Stimulated activated CD4-positive, alpha-beta T cell treated with anti-CD3 and anti-CD28 coated beads, Interleukin-12 subunit alpha, Interleukin-12 subunit beta, amount 100 ng/mL, for 24 hours (primary cell): Measurements from ENCODE around the gene IGLL5.
"Not testable (repeated sequence)": the region's sequence is repeated elsewhere in the genome, so short reads cannot be mapped to it uniquely, and the experiment has no call there.

Source experiments
- DNase-seq, 2 experiments: peaks; one replicate each; pipeline ENCODE4 v3.0.0-alpha.2; 2020; ENCODE audit warnings: low read depth in 2 of 2

Gene IGLL5

DNA sequence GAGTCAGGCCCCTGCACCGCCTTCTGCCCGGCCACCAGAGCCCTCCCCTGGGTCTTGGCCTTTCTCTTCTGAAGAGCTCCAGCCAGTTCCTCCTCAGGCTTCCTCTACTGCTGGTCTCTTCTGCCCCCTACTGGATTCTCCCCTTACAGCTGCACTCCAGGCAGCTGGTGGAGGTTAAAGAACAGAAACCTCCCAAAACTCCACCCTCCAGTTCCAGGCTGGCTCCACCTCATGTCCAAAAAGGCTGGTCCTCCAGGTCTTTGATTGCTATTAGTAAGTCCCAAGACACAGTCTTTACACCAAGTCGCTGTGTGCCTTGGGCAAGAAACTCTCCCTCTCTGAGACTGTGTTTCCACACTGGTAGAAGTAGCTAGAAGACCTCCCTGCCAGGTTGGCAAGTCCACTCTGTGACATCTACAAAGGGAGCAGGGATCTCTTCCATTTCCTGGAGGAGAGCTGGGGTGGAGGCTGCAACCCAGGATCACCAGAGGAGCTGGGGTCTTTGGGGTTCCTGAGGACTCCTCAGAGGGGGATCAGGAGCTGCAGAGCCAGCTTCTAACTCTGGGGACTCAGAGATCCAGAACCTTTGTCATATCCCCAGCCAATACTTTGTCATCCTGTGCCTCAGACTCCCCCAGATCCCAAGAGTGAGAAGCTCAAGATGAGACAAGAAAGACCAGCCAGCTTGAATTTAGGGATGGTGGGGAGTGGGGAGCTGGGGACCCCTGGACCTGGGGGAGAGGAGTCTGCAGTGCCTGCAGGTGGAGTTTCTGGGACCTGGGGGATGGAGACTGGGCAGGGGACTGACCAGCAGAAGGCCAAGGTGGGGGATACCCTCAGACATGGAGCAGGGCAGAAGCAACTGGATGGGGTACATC is 3.4 kb upstream of the IGLL5 start:
- DNase-seq, result peak; percentile 17 to 56

- peak in 1 of 2 experiments; percentile 59 for DNase-seq
These were observed 2.5 kb upstream of the IGLL5 start for GRCh38 chr22:22884888-22885840.

GRCh38 chr22:22886546-22886945 is 1.1 kb upstream of the IGLL5 start:
- no peak for DNase-seq

GRCh38 chr22:22888571-22889353 is 1.1 kb downstream of the IGLL5 start:
- no peak for DNase-seq

DNA sequence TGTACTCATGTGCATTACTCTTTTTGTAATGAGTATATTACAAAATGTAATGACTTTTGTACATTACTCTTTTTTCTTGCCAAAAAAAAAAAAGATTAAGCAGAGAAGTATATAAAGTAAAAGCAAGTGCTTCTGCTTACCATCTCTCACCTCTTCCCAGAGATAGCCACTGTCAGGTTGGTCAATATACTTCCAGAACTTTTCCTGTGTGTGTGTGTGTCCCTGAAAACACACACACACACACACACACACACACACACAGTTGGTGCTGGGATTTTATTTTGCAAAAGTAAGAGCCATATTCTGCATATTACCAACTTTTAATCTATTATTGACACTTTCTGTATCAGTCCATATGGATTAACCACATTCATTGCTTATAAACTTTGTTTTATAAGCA is 2.5 kb downstream of the IGLL5 start:
- DNase-seq, result no peak

GRCh38 chr22:22891139-22891621 is 3.6 kb downstream of the IGLL5 start:
- no peak for DNase-seq

GRCh38 chr22:22892096-22893052 is 4.8 kb downstream of the IGLL5 start:
- no peak for DNase-seq

DNA sequence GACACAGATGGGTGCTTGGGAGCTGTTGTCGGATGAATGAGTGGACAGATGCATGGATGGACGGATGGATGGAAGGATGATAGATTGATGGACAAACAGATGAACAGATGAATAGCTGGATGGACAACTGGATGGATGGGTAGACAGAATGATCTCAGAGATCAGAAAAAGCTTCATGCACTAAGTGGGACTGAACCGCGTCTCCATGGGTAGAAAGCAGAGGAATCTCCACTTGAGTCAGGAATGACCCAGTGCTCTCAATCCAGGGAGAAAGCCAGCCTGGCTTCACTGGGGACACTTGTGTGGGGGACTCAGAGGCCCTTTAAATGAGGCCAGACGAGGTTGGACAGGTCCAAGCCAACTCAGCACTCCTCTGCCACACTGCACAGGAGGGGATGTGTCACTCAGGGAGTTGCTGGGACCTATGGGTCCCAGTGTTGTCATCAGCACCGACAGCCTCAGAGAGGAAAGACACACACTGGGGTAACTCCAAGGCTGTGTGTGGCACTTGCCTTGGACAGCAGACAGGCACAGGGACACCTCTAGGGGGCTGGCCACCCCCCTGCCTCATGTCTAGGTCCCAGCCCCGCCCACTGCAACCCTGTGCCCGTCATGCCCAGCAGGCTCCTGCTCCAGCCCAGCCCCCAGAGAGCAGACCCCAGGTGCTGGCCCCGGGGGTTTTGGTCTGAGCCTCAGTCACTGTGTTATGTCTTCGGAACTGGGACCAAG is 5.6 kb downstream of the IGLL5 start:
- DNase-seq, result no peak

DNA sequence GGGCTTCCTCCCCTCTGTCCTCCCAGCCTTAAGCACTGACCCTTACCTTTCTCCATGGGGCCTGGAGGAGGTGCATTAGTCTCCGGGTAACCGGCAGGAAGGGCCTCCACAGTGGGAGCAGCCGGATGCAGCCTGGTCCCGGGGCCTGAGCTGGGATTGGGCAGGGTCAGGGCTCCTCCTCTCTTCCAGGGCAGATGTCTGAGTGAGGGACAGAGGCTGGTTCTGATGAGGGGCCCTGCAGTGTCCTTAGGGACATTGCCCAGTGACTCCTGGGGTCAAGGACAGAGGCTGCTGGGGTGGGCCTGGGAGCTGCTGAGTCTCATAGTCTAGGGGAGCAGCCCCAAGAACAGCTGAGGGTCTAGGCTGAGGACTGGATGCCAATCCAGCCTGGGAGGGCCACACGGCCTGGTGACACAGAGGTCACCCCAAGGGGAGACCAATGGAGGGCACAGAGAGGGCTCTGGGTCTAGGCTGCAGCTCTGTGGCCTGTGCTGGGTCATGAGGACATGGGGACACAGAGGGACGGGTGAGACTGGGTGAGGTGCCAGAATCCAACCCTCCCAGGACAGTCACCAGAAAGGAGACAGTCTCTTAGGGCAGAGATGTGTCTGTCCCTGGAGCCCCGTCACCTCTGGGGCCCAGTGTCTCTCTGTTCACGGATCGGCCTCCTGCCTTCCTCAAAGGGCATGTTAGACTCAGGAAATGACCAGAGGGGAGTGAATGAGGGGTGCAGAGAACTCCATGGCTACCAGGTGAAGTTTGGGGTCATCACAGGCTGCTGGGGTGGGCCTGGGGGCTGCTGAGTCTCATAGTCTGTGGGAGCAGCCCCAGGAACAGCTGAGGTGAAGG is 6.5 kb downstream of the IGLL5 start:
- no peak for DNase-seq

DNA sequence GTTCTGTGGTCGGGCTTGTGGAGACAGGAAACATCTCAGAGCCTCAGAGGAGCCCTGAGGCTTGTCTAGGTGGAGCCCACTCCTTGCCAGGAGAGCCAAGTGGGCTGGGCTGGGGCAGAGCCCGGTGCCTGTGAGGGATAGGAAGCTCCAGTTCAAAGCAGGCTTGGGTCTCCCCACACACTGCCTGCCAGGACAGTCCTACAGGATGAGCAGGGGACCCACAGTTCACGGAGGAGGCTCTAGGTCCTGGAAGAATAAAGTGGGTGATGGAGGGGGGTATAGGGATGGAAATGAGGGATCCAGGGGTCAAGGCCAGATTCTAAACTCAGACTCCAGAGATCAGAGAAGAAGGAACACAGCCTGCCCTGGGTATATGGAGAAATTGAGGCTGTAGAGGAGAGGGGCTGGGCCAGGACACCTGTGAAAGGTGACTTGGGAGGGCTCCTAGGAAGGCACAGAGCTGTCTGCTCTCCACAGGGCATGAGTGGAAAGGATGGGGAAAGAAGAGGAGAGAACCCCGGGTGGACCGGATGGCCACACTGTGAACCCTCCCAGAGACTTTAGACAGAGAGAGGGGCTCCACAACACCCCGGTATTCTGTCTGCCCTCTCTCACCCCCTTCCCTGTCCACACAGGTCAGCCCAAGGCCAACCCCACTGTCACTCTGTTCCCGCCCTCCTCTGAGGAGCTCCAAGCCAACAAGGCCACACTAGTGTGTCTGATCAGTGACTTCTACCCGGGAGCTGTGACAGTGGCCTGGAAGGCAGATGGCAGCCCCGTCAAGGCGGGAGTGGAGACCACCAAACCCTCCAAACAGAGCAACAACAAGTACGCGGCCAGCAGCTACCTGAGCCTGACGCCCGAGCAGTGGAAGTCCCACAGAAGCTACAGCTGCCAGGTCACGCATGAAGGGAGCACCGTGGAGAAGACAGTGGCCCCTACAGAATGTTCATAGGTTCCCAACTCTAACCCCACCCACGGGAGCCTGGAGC is 7.4 kb downstream of the IGLL5 start:
- DNase-seq, result no peak

DNA sequence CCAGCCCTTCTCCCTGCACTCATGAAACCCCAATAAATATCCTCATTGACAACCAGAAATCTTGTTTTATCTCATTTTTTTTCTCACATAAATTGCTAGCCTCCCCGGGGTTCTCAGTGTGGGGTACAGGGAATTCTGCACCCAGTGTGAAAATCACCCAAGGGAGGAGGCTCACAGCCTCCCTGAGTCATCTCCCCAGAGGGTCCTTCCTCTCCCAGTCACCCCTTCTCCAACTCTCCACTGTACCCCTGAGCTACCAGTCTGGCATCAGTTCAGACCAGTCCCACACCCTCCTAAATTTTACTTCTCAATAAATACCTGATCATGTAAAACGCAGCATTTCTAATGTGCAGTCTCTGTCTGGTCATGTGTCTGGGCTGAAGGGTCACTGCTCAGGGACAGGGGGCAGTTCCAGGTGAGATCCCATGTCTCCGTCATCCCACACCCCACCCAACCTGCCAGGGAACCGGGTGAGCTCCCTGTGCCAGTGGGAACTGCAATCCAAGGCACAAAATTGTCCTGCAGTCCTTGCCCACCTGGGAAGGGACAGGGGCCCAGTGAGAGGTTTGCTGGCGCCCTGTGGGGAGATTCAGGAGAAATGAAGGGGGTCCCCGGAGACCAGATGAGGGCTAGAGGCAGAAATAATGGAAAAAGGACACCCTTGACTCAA is 8.3 kb downstream of the IGLL5 start:
- no peak for DNase-seq

- DNase-seq, result no peak
These were observed 9.0 kb downstream of the IGLL5 start for GRCh38 chr22:22896601-22897000.

GRCh38 chr22:22897091-22897490 is 9.5 kb downstream of the IGLL5 start:
- no peak for DNase-seq

- DNase-seq, result no peak
These were observed 10.3 kb downstream of the IGLL5 start for GRCh38 chr22:22897947-22898346.

DNA sequence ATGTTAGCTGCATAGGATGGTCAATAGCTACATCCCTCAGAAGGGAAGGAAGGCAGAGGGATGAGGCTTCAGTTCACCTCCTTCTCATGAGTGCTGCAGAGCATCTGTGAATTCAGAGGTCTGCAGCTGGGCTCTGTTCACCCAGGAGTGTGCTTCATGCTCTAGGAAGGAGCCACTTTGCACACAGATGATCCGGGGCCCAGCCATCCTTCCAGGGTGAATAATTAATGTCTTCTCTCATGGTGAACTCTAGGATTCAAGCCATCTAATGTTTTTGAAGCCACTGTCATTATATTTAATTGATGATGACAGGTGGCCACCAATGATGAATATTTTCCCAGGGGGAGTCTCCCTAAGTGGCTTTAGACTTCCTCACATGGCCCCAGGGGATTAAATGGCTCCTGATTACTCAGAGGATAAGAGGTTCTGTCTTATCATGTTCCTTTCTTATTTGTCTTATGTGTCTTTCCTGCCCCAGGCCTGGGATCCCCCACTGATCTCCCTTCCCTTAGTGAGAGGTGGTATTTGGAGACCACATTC is 10.9 kb downstream of the IGLL5 start:
- not testable (repeated sequence) for DNase-seq

DNA sequence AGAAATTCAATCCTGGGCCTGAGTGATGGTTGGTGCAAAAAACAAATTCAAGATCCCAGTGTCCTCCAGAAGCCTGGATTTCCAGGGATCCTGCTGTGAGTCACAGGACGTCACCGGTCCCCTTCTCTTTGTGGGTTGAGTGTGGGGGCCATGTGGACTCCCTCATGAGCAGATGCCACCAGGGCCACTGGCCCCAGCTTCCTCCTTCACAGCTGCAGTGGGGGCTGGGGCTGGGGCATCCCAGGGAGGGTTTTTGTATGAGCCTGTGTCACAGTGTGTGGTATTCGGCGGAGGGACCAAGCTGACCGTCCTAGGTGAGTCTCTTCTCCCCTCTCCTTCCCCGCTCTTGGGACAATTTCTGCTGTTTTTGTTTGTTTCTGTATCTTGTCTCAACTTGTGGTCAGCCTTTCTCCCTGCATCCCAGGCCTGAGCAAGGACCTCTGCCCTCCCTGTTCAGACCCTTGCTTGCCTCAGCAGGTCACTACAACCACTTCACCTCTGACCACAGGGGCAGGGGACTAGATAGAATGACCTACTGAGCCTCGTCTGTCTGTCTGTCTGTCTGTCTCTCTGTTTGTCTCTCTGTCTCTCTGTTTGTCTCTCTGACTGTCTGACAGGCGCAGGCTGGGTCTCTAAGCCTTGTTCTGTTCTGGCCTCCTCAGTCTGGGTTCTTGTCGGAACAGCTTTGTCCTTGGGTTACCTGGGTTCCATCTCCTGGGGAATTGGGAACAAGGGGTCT is 11.9 kb downstream of the IGLL5 start:
- not testable (repeated sequence) for DNase-seq
